Panc1 (cell line): ENCODE measurements around the gene PPL. TPM values are rescaled to one million over a fixed set of nuclear protein-coding genes. Genes with fewer than 3 reads are reported as not detected.

Experiments used
- ATAC-seq: fragments of 200-7000 bp; cut with Tn5 transposase; 2 replicates; pipeline ENCODE4 v1.9.1; 2020; ENCODE audit warnings: mild to moderate bottlenecking, moderate library complexity
- BruUV-seq: library from RNA; stranded (reverse); fragments of 400-500 nt; replicated peaks from 2 replicates; lab custom pipeline; 2021; lab: Mats Ljungman, UMichigan
- CTCF ChIA-PET: fragments of 300-600 bp; sonication (Branson Sonifier 250); formaldehyde crosslinking; loops from one replicate; lab custom pipeline; 2022; ENCODE audit warnings: antibody characterized with exemption; lab: Charles Lee
- POLR2A ChIA-PET: fragments of 300-600 bp; sonication (Branson Sonifier 250); formaldehyde crosslinking; loops from one replicate; lab custom pipeline; 2022; ENCODE audit warnings: antibody characterized with exemption; lab: Charles Lee
- DNase-seq: peaks from one replicate; pipeline ENCODE4 v3.0.0-alpha.2; 2010; ENCODE audit warnings: low read depth, low spot score
- H3K27ac ChIP-seq: 2 replicates; pipeline ENCODE4 v1.5.1; 2011; ENCODE audit warnings: mild to moderate bottlenecking, low read length, inconsistent platforms
- H3K27me3 ChIP-seq: fragments of 200-500 bp; sonication (Bioruptor generic); 2 replicates; pipeline ENCODE4 v1.6.0; 2014; ENCODE audit warnings: low read length, inconsistent platforms; ENCODE audit not compliant: control insufficient read depth, insufficient read depth
- H3K36me3 ChIP-seq: fragments of 200-500 bp; sonication (Bioruptor generic); 2 replicates; pipeline ENCODE4 v1.5.1; 2014; ENCODE audit warnings: inconsistent platforms, mild to moderate bottlenecking, low read length, moderate library complexity; ENCODE audit not compliant: control insufficient read depth, insufficient read depth
- H3K4me1 ChIP-seq: 2 replicates; pipeline ENCODE4 v1.5.1; 2011; ENCODE audit warnings: inconsistent platforms, mild to moderate bottlenecking, low read length, moderate library complexity; ENCODE audit not compliant: control insufficient read depth, insufficient read depth
- H3K4me3 ChIP-seq, 2 experiments: 2 replicates each; pipeline ENCODE4 v1.5.1; 2011 to 2012; ENCODE audit warnings: low read depth in 2 of 2, low read length in 2 of 2, mild to moderate bottlenecking in 2 of 2, inconsistent platforms in 1 of 2, moderate library complexity in 1 of 2
- H3K9me3 ChIP-seq: fragments of 200-500 bp; sonication (Bioruptor generic); 2 replicates; pipeline ENCODE4 v1.5.1; 2014; ENCODE audit warnings: low read depth, mild to moderate bottlenecking, inconsistent platforms, low read length, moderate library complexity; ENCODE audit not compliant: control insufficient read depth, insufficient read depth
- POLR2AphosphoS5 ChIP-seq: IDR thresholded peaks from 2 replicates; pipeline ENCODE4 v1.6.1; 2012; ENCODE audit warnings: mild to moderate bottlenecking, low read depth, low read length, moderate library complexity
- SIN3A ChIP-seq: IDR thresholded peaks from 2 replicates; pipeline ENCODE4 v1.6.1; 2012; ENCODE audit warnings: low read depth, mild to moderate bottlenecking, low read length, moderate library complexity, borderline replicate concordance; ENCODE audit not compliant: insufficient read depth
- TCF7L2 ChIP-seq: IDR thresholded peaks from 2 replicates; pipeline ENCODE4 v1.6.1; 2011; ENCODE audit warnings: mild to moderate bottlenecking, low read depth, low read length, inconsistent platforms
- in situ Hi-C: cut with HindIII; loops from 2 replicates; pipeline ENCODE4 v1.10.0; 2016; ENCODE audit warnings: low sequenced_read_pairs, low pct_unique_long_range_greater_than_20kb
- intact Hi-C: fragments of 100-400 bp; cut with micrococcal nuclease; formaldehyde crosslinking; loops from one replicate; pipeline ENCODE4 v1.10.0; 2022; ENCODE audit not compliant: unreplicated experiment
- total RNA-seq: library from RNA; stranded (reverse); gene quantifications from one replicate; pipeline ENCODE4 v1.2.1, GENCODE V29; 2021; ENCODE audit not compliant: unreplicated experiment
- TF ChIP-seq, protein P1 (sequence below), 2 experiments: IDR thresholded peaks; 2 replicates each; pipeline ENCODE4 v1.6.1; 2011 to 2012; ENCODE audit warnings: low read depth in 2 of 2, control low read depth in 1 of 2, low read length in 1 of 2, mild to moderate bottlenecking in 1 of 2, moderate library complexity in 1 of 2; ENCODE audit not compliant: insufficient read depth in 1 of 2
- TF ChIP-seq, protein P2 (sequence below): fragments of 450-650 bp; IDR thresholded peaks from 2 replicates; pipeline ENCODE4 v1.5.1; 2017; ENCODE audit warnings: mild to moderate bottlenecking

PPL gene
- total RNA-seq, 1 experiment from 2014 or later: 89.4 TPM

DNA sequence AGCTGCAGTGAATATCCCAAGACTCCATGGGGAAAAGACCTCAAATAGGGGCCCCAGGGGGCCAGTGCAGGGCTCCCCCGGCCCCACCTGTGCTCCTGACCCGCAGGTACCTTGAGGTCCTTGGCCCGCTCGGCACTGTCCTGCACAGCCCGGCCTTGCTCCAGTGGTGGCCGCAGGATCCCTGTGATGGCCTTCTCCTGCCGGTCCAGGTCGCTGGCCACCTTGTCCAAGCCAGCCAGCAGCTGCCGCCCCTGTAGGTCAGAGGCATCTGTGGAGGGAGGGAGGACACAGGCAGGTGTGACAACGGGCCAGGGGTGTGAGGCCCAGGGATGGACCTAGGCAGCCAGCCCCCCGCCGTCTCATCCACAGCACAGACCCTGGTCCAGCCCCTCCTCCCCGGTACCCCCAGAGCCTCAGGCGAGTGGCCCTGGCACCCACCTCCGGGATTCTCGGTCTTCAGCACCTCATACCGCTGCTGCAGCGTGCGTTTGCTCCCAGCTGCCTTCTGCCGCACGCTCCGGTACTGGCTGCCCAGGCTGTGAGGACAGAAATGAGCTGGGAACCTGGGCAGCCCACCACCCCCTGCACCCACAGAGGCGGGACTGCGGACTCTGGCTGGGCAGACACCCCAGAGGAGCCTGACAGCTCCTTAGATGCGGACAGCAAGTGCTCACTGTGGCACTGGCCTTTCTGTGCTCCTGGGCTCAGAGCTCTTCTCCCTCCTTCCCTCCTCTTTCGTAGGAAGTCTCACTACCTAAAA is 43.7 kb downstream of the PPL start:
- ATAC-seq (no peak), DNase-seq (no peak)
- Histone ChIP-seq H3K4me3 (no peak overlapping the region), H3K27me3 (no peaks in the 10 kb centered on the region), H3K4me1 (peaks cover 6% of the 10 kb centered on the region), H3K9me3 (no peaks in the 10 kb centered on the region), H3K36me3 (peaks cover 3% of the 10 kb centered on the region; the same call in 1 of the 2 replicates), H3K27ac (no peak overlapping the region)
- CTCF ChIA-PET: interaction anchor here (0.6 kb wide), 1 partner anchor 43 kb away, joined by 8 read pairs; no protein-coding TSS in a partner anchor
- in situ Hi-C loops (no loop called here), intact Hi-C loops (no loop called here)
- POLR2A ChIA-PET: no interaction called here
- BruUV-seq: no TSS peak
- no peak for TF ChIP-seq POLR2AphosphoS5
- no peak for TF ChIP-seq TCF7L2
- TF ChIP-seq, protein P1, sequence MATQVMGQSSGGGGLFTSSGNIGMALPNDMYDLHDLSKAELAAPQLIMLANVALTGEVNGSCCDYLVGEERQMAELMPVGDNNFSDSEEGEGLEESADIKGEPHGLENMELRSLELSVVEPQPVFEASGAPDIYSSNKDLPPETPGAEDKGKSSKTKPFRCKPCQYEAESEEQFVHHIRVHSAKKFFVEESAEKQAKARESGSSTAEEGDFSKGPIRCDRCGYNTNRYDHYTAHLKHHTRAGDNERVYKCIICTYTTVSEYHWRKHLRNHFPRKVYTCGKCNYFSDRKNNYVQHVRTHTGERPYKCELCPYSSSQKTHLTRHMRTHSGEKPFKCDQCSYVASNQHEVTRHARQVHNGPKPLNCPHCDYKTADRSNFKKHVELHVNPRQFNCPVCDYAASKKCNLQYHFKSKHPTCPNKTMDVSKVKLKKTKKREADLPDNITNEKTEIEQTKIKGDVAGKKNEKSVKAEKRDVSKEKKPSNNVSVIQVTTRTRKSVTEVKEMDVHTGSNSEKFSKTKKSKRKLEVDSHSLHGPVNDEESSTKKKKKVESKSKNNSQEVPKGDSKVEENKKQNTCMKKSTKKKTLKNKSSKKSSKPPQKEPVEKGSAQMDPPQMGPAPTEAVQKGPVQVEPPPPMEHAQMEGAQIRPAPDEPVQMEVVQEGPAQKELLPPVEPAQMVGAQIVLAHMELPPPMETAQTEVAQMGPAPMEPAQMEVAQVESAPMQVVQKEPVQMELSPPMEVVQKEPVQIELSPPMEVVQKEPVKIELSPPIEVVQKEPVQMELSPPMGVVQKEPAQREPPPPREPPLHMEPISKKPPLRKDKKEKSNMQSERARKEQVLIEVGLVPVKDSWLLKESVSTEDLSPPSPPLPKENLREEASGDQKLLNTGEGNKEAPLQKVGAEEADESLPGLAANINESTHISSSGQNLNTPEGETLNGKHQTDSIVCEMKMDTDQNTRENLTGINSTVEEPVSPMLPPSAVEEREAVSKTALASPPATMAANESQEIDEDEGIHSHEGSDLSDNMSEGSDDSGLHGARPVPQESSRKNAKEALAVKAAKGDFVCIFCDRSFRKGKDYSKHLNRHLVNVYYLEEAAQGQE (IDR thresholded peaks at IDR 0.05; ENCODE audit: insufficient read depth in 1 of 2, low read depth in 2 of 2, low read length in 1 of 2): no peak
- TF ChIP-seq, protein P2, sequence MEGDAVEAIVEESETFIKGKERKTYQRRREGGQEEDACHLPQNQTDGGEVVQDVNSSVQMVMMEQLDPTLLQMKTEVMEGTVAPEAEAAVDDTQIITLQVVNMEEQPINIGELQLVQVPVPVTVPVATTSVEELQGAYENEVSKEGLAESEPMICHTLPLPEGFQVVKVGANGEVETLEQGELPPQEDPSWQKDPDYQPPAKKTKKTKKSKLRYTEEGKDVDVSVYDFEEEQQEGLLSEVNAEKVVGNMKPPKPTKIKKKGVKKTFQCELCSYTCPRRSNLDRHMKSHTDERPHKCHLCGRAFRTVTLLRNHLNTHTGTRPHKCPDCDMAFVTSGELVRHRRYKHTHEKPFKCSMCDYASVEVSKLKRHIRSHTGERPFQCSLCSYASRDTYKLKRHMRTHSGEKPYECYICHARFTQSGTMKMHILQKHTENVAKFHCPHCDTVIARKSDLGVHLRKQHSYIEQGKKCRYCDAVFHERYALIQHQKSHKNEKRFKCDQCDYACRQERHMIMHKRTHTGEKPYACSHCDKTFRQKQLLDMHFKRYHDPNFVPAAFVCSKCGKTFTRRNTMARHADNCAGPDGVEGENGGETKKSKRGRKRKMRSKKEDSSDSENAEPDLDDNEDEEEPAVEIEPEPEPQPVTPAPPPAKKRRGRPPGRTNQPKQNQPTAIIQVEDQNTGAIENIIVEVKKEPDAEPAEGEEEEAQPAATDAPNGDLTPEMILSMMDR: no peak
- no peak for TF ChIP-seq SIN3A

DNA sequence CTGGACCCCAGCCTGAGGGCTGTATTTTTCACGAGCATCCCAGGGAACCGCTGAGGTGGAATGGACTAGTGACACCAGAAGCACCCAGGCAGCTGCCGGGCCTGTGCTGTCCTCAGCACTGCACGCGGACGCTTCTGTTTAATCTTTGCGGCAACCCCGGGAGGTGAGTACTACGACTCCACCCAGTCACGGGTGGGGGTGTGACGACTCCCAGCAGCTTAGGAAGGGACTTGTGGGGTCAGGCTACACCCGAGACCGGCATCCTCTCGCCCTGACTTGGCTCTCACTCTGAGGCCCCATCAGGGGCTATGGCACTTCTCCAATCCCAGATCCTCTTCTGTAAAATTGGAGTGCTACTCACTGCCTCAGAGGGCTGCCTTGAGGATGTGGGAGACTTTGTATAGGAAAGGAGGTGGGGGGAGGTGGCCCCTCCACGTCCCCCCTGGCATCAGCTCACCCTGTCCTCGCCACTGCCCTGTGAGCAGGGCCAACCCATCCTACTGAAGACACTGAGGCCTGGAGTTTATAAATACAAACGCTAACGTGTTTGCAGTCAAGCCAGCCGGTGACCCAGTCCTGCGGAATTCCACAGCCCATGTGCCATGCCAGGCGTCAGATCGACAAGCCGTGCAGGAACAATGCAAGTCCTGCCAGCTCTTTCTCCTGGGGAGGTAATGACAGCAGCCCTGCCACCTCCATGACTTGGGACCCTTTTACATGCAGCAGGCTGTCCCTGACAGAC is 44.4 kb downstream of the PPL start:
- ATAC-seq: peak; percentile 5; the same call in 1 of the 2 replicates
- H3K9me3 ChIP-seq: no peaks in the 10 kb centered on the region
- CTCF ChIA-PET: no interaction called here
- POLR2A ChIA-PET: no interaction called here
- TF ChIP-seq, protein P2: no peak
- no peak for TF ChIP-seq TCF7L2
- TF ChIP-seq SIN3A: no peak
- no peak for TF ChIP-seq POLR2AphosphoS5
- TF ChIP-seq, protein P1 (IDR thresholded peaks at IDR 0.05; ENCODE audit: insufficient read depth in 1 of 2, low read depth in 2 of 2, low read length in 1 of 2): no peak
- peaks cover 6% of the 10 kb centered on the region for H3K4me1 ChIP-seq
- in situ Hi-C loops: no loop called here
- H3K27ac ChIP-seq: no peak overlapping the region
- H3K36me3 ChIP-seq: peaks cover 3% of the 10 kb centered on the region; the same call in 1 of the 2 replicates
- intact Hi-C loops: no loop called here
- no TSS peak for BruUV-seq
- DNase-seq: no peak
- H3K4me3 ChIP-seq: no peak overlapping the region
- no peaks in the 10 kb centered on the region for H3K27me3 ChIP-seq
